K562 (cell line): ENCODE measurements around the gene RNF126. TPM values are rescaled to one million over a fixed set of nuclear protein-coding genes. Genes with fewer than 3 reads are reported as not detected.
A peak's percentile ranks its signal among the peaks of the same experiment; 100 is the strongest.

Experiments
- BRD9 ChIP-seq: fragments of 450-650 bp; IDR thresholded peaks from 2 replicates; pipeline ENCODE4 v1.6.1; 2018; ENCODE audit warnings: low read depth; ENCODE audit not compliant: partially characterized antibody
- CAMTA2 ChIP-seq: fragments of 250-450 bp; sonication (Bioruptor Pico); conservative IDR thresholded peaks from 2 replicates; pipeline ENCODE4 v1.5.1; 2022
- CCAR2 ChIP-seq: fragments of 200-400 bp; formaldehyde crosslinking; IDR thresholded peaks from 2 replicates; pipeline ENCODE4 v1.6.1; 2017; ENCODE audit warnings: mild to moderate bottlenecking, low read depth, low read length
- EP400 ChIP-seq: fragments of 450-650 bp; IDR thresholded peaks from 2 replicates; pipeline ENCODE4 v1.6.1; 2017; ENCODE audit warnings: antibody characterized with exemption, mild to moderate bottlenecking, moderate library complexity
- GABPA ChIP-seq: fragments of 200-800 bp; sonication (Bioruptor generic); conservative IDR thresholded peaks from 2 replicates; pipeline ENCODE4 v1.6.1; 2016; ENCODE audit warnings: low read depth, missing genetic modification characterization, missing compliant biosample characterization
- ILK ChIP-seq: fragments of 450-650 bp; IDR thresholded peaks from 2 replicates; pipeline ENCODE4 v1.6.1; 2016; ENCODE audit warnings: missing genetic modification characterization, low read depth, mild to moderate bottlenecking, missing compliant biosample characterization, moderate library complexity, borderline replicate concordance
- KLF1 ChIP-seq: fragments of 450-650 bp; IDR thresholded peaks from 2 replicates; pipeline ENCODE4 v1.6.1; 2016; ENCODE audit warnings: missing genetic modification characterization, missing compliant biosample characterization
- NFE2 ChIP-seq: IDR thresholded peaks from 2 replicates; pipeline ENCODE4 v1.6.1; 2014; ENCODE audit warnings: antibody characterized with exemption, low read depth
- STAG1 ChIP-seq: sonication (generic); formaldehyde crosslinking; IDR thresholded peaks from 2 replicates; pipeline ENCODE4 v1.5.0; 2020; ENCODE audit warnings: missing genetic modification reagents, borderline replicate concordance
- XRCC3 ChIP-seq: fragments of 450-650 bp; IDR thresholded peaks from 2 replicates; pipeline ENCODE4 v1.6.1; 2017; ENCODE audit warnings: mild to moderate bottlenecking, moderate library complexity
- ZC3H8 ChIP-seq: fragments of 450-650 bp; IDR thresholded peaks from 2 replicates; pipeline ENCODE4 v1.6.1; 2017
- ZNF124 ChIP-seq: sonication (generic); formaldehyde crosslinking; IDR thresholded peaks from 2 replicates; pipeline ENCODE4 v1.8.1; 2022; ENCODE audit warnings: missing genetic modification reagents
- ZNF175 ChIP-seq: fragments of 200-800 bp; sonication (Bioruptor generic); IDR thresholded peaks from 2 replicates; pipeline ENCODE4 v1.6.1; 2016; ENCODE audit warnings: low read depth, mild to moderate bottlenecking, missing genetic modification characterization, missing compliant biosample characterization
- ZNF41 ChIP-seq: fragments of 250-450 bp; sonication (Bioruptor Pico); conservative IDR thresholded peaks from 2 replicates; pipeline ENCODE4 v1.4.0; 2020; ENCODE audit warnings: mild to moderate bottlenecking
- ZNF551 ChIP-seq: fragments of 250-450 bp; sonication (Bioruptor Pico); IDR thresholded peaks from 2 replicates; pipeline ENCODE4 v1.5.0; 2021; ENCODE audit warnings: mild to moderate bottlenecking, moderate library complexity
- ZNF583 ChIP-seq: fragments of 250-450 bp; sonication (Bioruptor Pico); IDR thresholded peaks from 2 replicates; pipeline ENCODE4 v1.4.0; 2020
- polyA plus RNA-seq, 8 experiments: library from polyadenylated mRNA; depleted of rRNA in 4 of 8; stranded (reverse) in 5 of 8; unstranded in 3 of 8; fragments of >200 nt; fragmentation: Nextera tagmentation in 2 of 8; fragmentation: Illumina TruSeq in 1 of 8; extraction: Ambion mirVana in 2 of 8; extraction: Trizol in 1 of 8; gene quantifications; 2 replicates each; pipeline versions ENCODE4 v1.2.1 to v1.2.3, GENCODE V29; 2011 to 2014; ENCODE audit warnings: inconsistent platforms in 1 of 8, missing spikeins in 1 of 8
- total RNA-seq, 7 experiments: library from RNA; depleted of rRNA in 6 of 7; stranded (reverse); fragments of >200 nt in 6 of 7; fragmentation: Illumina TruSeq in 2 of 7; extraction: Trizol in 2 of 7; gene quantifications; 2 replicates each; pipeline versions ENCODE4 v1.2.1 to v1.2.3, GENCODE V29; 2011 to 2021; ENCODE audit warnings: low replicate concordance in 1 of 7
- TF ChIP-seq, protein P1 (sequence below): fragments of 450-650 bp; formaldehyde crosslinking; IDR thresholded peaks from 2 replicates; pipeline ENCODE4 v1.4.0; 2020; ENCODE audit warnings: mild to moderate bottlenecking, moderate library complexity
- TF ChIP-seq, protein P2 (sequence below), 2 experiments: IDR thresholded peaks in 1 of 2; conservative IDR thresholded peaks in 1 of 2; 2 replicates each; pipeline ENCODE4 v1.6.1; 2016; ENCODE audit warnings: low read depth in 2 of 2, mild to moderate bottlenecking in 1 of 2, missing compliant biosample characterization in 1 of 2, missing genetic modification characterization in 1 of 2, moderate library complexity in 1 of 2
- TF ChIP-seq, protein P3 (sequence below): fragments of 200-800 bp; sonication (Bioruptor generic); IDR thresholded peaks from 2 replicates; pipeline ENCODE4 v1.6.1; 2017; ENCODE audit warnings: missing genetic modification characterization, missing compliant biosample characterization
- TF ChIP-seq, protein P4 (sequence below): sonication (generic); formaldehyde crosslinking; IDR thresholded peaks from 2 replicates; pipeline ENCODE4 v1.8.0; 2022; ENCODE audit warnings: mild to moderate bottlenecking, low read depth, missing genetic modification reagents

Gene RNF126
- total and polyA plus RNA-seq, 9 of the 15 experiments (the other 6 are each of a cell fraction or from before 2014, with no cell fraction given): 0.27 to 101 (median 12.3) TPM

DNA sequence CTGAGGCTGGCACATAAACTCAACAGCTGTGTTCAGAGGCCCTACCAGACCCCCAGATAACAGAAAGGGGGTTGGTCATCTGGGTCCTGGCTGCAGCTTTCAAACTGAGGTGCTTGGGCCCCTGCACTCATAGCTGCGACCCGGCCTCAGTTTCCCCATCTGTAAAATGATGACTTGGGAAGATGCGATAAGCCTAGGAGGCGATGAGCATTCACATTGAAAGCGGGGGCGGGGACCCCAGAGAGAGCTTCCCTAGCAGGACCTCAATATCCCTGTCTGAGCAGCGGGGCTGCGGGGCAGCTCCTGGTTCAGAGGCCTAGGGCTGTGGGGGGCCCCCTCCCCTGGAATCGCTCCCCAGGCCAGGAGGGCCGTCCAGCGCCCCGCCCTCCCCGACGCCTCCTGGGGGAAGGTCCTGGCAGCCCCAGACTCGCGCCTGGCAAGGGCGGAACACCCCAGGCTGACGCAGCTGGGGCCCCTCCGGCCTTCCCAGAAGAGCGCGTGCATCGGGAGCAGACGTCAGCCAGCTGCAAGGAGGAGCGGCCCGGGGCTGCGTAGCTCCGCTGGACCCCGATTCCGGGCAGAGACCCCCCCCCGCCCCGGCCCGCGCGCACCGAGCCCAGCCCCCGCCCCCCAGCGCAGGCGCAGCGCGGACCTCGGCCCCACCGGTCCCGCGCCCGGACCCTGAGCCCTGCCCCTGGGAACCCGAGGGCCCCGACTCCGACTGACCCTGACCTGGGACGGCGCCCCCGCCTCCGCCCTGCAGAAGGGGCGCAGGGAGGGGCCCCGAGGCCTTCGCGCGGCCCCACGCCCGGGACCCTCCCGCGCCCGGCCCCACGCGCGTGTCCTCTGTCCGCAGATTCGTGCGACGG is 16.6 kb upstream of the RNF126 start (continued):
- TF ChIP-seq, protein P1, sequence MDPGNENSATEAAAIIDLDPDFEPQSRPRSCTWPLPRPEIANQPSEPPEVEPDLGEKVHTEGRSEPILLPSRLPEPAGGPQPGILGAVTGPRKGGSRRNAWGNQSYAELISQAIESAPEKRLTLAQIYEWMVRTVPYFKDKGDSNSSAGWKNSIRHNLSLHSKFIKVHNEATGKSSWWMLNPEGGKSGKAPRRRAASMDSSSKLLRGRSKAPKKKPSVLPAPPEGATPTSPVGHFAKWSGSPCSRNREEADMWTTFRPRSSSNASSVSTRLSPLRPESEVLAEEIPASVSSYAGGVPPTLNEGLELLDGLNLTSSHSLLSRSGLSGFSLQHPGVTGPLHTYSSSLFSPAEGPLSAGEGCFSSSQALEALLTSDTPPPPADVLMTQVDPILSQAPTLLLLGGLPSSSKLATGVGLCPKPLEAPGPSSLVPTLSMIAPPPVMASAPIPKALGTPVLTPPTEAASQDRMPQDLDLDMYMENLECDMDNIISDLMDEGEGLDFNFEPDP (CRISPR knock-in tag): no peak
- TF ChIP-seq ZNF175 (CRISPR knock-in tag) (no peak), BRD9 (no peak), ZC3H8 (no peak), STAG1 (CRISPR knock-in tag) (0 out of 2 replicates have a peak, but pooled peaks have one; percentile 26), NFE2 (0 out of 2 replicates have a peak, but pooled peaks have one; percentile 2), ZNF551 (no peak), ZNF124 (no peak), XRCC3 (no peak), ZNF41 (CRISPR knock-in tag) (no peak), KLF1 (0 out of 2 replicates have a peak, but pooled peaks have one; percentile 45), ILK (tag) (no peak), CCAR2 (no peak), CAMTA2 (peak; percentile 78; the same call in 1 of the 2 replicates), ZNF583 (CRISPR knock-in tag) (no peak), EP400 (no peak), GABPA (peak; percentile 44; the same call in 1 of the 2 replicates)
- TF ChIP-seq, protein P2, sequence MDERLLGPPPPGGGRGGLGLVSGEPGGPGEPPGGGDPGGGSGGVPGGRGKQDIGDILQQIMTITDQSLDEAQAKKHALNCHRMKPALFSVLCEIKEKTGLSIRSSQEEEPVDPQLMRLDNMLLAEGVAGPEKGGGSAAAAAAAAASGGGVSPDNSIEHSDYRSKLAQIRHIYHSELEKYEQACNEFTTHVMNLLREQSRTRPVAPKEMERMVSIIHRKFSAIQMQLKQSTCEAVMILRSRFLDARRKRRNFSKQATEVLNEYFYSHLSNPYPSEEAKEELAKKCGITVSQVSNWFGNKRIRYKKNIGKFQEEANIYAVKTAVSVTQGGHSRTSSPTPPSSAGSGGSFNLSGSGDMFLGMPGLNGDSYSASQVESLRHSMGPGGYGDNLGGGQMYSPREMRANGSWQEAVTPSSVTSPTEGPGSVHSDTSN (CRISPR knock-in tag; IDR thresholded peaks at IDR 0.05; ENCODE audit: low read depth): no peak
- TF ChIP-seq, protein P2 (tag; conservative IDR thresholded peaks at IDR 0.05; ENCODE audit: low read depth): no peak
- TF ChIP-seq, protein P3, sequence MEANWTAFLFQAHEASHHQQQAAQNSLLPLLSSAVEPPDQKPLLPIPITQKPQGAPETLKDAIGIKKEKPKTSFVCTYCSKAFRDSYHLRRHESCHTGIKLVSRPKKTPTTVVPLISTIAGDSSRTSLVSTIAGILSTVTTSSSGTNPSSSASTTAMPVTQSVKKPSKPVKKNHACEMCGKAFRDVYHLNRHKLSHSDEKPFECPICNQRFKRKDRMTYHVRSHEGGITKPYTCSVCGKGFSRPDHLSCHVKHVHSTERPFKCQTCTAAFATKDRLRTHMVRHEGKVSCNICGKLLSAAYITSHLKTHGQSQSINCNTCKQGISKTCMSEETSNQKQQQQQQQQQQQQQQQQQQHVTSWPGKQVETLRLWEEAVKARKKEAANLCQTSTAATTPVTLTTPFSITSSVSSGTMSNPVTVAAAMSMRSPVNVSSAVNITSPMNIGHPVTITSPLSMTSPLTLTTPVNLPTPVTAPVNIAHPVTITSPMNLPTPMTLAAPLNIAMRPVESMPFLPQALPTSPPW (CRISPR knock-in tag): peak; percentile 64
- TF ChIP-seq, protein P4, sequence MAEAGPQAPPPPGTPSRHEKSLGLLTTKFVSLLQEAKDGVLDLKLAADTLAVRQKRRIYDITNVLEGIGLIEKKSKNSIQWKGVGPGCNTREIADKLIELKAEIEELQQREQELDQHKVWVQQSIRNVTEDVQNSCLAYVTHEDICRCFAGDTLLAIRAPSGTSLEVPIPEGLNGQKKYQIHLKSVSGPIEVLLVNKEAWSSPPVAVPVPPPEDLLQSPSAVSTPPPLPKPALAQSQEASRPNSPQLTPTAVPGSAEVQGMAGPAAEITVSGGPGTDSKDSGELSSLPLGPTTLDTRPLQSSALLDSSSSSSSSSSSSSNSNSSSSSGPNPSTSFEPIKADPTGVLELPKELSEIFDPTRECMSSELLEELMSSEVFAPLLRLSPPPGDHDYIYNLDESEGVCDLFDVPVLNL (CRISPR knock-in tag): no peak
